ENCODE measurements around the gene NKX3-2.

DNA sequence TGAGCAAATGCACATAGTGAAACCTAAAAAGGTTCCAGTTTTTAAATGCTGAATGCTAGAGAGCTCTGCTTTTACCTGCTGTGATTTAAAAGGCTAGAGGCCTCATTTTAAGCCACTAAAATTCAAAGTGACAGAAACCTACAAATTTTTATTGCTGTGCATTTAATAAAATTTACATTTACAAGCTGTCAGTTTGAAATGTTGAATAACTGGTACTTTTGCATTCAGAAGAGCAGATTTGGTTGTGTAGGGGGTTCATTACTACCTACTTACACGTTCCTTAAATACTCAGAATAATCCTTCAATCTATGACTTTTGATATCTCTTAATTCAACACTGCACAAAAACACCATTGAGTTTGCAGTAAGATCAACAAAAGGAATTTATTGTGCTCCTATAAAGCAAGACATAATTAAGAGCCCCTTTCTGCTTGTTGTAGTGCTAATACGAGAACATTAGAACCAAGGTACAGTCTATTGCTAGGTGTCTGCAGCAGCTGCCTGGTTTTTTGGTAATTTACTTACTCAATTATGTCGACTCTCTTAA is 27.9 kb downstream of the NKX3-2 start:
- TF ChIP-seq, protein P1, sequence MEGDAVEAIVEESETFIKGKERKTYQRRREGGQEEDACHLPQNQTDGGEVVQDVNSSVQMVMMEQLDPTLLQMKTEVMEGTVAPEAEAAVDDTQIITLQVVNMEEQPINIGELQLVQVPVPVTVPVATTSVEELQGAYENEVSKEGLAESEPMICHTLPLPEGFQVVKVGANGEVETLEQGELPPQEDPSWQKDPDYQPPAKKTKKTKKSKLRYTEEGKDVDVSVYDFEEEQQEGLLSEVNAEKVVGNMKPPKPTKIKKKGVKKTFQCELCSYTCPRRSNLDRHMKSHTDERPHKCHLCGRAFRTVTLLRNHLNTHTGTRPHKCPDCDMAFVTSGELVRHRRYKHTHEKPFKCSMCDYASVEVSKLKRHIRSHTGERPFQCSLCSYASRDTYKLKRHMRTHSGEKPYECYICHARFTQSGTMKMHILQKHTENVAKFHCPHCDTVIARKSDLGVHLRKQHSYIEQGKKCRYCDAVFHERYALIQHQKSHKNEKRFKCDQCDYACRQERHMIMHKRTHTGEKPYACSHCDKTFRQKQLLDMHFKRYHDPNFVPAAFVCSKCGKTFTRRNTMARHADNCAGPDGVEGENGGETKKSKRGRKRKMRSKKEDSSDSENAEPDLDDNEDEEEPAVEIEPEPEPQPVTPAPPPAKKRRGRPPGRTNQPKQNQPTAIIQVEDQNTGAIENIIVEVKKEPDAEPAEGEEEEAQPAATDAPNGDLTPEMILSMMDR (conservative IDR thresholded peaks at IDR 0.05; ENCODE audit: low read depth, low read length), result no peak
- no peak for TF ChIP-seq MAZ (IDR thresholded peaks at IDR 0.05; ENCODE audit: borderline replicate concordance, low read depth, low read length)
